Panc1 (cell line): ENCODE measurements around the gene PPP1R18.

ENCODE experiments used
- POLR2AphosphoS5 ChIP-seq: IDR thresholded peaks from 2 replicates; pipeline ENCODE4 v1.6.1; 2012; ENCODE audit warnings: mild to moderate bottlenecking, low read depth, low read length, moderate library complexity
- SIN3A ChIP-seq: IDR thresholded peaks from 2 replicates; pipeline ENCODE4 v1.6.1; 2012; ENCODE audit warnings: low read depth, mild to moderate bottlenecking, low read length, moderate library complexity, borderline replicate concordance; ENCODE audit not compliant: insufficient read depth
- TF ChIP-seq, protein P1 (sequence below): fragments of 450-650 bp; IDR thresholded peaks from 2 replicates; pipeline ENCODE4 v1.5.1; 2017; ENCODE audit warnings: mild to moderate bottlenecking
- TF ChIP-seq, protein P2 (sequence below), 2 experiments: IDR thresholded peaks; 2 replicates each; pipeline ENCODE4 v1.6.1; 2011 to 2012; ENCODE audit warnings: low read depth in 2 of 2, control low read depth in 1 of 2, low read length in 1 of 2, mild to moderate bottlenecking in 1 of 2, moderate library complexity in 1 of 2; ENCODE audit not compliant: insufficient read depth in 1 of 2

DNA sequence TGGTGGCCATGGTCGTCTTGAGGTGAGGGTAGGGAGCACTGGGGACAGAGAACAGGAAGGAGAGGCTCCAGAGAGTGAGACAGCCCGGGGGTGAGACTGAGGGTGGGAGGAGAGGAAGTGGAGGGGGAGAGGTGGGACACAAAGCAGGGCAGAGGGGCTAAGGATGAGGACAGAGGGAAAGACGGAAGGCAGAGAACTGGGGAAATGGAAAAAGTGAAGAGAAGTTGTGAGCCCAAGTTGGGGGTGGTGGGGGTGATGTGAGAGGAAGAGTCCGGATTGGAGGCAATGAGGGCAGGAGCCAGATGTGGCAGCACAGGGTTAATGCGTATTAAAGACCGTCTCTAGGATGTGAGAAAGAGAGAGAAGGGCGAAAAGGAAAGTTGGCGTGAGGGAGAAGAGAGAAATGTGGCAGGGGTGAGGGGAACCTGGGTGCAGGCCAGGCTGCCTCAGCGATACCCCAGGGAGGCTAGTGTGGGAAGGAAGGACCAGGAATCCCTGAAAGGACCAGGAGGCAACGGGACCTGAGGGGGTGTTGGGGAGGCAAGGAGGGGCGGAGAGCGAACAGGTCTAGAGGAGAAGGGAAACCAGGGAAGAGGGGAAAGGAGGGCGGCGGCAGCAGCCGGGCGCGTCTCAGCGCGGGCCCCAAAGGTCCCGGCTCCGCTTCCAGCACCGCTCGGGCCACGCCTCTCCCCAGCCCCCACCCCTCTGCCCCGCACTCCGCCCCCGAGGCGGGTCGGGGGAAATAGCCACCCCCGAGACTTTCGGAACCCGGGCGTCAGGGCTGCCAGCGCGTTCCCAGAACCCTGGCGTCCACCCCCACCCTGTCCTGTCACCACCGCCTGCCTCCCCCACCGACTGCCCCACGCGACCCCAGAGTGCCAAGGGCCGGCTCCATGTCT, at the start of gene PPP1R18:
- TF ChIP-seq, protein P1, sequence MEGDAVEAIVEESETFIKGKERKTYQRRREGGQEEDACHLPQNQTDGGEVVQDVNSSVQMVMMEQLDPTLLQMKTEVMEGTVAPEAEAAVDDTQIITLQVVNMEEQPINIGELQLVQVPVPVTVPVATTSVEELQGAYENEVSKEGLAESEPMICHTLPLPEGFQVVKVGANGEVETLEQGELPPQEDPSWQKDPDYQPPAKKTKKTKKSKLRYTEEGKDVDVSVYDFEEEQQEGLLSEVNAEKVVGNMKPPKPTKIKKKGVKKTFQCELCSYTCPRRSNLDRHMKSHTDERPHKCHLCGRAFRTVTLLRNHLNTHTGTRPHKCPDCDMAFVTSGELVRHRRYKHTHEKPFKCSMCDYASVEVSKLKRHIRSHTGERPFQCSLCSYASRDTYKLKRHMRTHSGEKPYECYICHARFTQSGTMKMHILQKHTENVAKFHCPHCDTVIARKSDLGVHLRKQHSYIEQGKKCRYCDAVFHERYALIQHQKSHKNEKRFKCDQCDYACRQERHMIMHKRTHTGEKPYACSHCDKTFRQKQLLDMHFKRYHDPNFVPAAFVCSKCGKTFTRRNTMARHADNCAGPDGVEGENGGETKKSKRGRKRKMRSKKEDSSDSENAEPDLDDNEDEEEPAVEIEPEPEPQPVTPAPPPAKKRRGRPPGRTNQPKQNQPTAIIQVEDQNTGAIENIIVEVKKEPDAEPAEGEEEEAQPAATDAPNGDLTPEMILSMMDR, result no peak
- TF ChIP-seq POLR2AphosphoS5 (peak; percentile 22; the same call in 1 of the 2 replicates), SIN3A (no peak; the same call in 1 of the 2 replicates)
- TF ChIP-seq, protein P2, sequence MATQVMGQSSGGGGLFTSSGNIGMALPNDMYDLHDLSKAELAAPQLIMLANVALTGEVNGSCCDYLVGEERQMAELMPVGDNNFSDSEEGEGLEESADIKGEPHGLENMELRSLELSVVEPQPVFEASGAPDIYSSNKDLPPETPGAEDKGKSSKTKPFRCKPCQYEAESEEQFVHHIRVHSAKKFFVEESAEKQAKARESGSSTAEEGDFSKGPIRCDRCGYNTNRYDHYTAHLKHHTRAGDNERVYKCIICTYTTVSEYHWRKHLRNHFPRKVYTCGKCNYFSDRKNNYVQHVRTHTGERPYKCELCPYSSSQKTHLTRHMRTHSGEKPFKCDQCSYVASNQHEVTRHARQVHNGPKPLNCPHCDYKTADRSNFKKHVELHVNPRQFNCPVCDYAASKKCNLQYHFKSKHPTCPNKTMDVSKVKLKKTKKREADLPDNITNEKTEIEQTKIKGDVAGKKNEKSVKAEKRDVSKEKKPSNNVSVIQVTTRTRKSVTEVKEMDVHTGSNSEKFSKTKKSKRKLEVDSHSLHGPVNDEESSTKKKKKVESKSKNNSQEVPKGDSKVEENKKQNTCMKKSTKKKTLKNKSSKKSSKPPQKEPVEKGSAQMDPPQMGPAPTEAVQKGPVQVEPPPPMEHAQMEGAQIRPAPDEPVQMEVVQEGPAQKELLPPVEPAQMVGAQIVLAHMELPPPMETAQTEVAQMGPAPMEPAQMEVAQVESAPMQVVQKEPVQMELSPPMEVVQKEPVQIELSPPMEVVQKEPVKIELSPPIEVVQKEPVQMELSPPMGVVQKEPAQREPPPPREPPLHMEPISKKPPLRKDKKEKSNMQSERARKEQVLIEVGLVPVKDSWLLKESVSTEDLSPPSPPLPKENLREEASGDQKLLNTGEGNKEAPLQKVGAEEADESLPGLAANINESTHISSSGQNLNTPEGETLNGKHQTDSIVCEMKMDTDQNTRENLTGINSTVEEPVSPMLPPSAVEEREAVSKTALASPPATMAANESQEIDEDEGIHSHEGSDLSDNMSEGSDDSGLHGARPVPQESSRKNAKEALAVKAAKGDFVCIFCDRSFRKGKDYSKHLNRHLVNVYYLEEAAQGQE (IDR thresholded peaks at IDR 0.05; ENCODE audit: insufficient read depth in 1 of 2, low read depth in 2 of 2, low read length in 1 of 2), result no peak
